GM12892 (cell line): Measurements from ENCODE around the gene C1orf53.

Experiments used
- DNase-seq: peaks from one replicate; pipeline ENCODE4 v3.0.0; 2011; ENCODE audit not compliant: insufficient read length
- FAIRE-seq: peaks from 2 replicates; lab custom pipeline; 2011; peaks lifted over from hg19 to GRCh38; lab: Jason Lieb, UNC
- POLR2A ChIP-seq: IDR thresholded peaks from 2 replicates; pipeline ENCODE4 v1.6.1; 2011; ENCODE audit warnings: low read depth, low read length, control low read depth
- POLR2AphosphoS5 ChIP-seq: IDR thresholded peaks from 2 replicates; pipeline ENCODE4 v1.6.1; 2011; ENCODE audit warnings: low read depth, low read length, control low read depth
- TAF1 ChIP-seq: IDR thresholded peaks from 2 replicates; pipeline ENCODE4 v1.6.1; 2011; ENCODE audit warnings: low read depth, mild to moderate bottlenecking, control low read depth, low read length, borderline replicate concordance

Gene C1orf53

GRCh38 chr1:197909384-197909783 lies 7.0 kb downstream of the C1orf53 start:
- FAIRE-seq: no peak
- DNase-seq: no peak
- TF ChIP-seq TAF1: no peak
- TF ChIP-seq POLR2AphosphoS5: no peak
- no peak for TF ChIP-seq POLR2A

DNA sequence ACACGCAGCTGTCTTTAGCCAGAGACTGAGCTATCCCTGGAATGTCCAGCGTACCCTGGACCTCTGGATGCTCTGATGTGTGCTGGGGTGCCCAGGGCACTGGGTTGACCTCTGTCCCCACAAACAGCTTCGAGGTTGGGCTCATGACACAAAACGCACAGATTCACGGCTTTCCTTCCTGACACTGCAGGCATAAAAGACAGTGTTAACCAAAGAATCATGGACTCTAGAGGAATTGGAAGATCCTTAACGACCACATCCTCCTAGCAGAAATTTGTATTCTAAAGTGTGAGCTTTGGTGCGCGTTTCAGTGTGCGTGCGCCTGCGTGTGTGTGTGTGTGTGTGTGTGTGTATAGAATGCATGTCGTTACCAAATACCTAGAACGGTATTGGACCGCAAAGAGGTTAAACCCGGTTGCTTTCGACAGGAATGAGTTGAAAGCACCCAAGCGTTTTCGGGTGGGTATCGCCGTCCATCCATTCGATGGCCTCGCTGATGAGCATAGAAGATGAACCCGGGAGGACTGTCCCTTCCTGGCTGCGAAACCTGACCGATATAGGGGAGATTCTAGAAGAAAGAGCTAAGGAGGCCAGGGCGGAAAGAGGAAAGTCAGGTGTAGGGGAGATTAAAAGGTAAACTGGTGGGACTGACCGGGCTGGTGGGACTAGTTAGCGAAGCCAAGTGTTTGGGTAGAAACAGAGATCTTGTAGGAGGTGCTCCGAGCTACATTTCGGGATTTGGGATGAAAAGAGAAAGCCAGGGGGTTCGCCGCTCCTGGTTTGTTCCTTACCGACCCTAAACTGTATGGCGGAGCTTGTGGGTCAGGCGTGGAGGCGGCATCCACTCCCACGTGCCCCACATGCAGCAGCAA lies 7.9 kb downstream of the C1orf53 start:
- TF ChIP-seq TAF1 (no peak), POLR2A (no peak), POLR2AphosphoS5 (no peak)
- FAIRE-seq: no peak
- DNase-seq: no peak

GRCh38 chr1:197911111-197911856 lies 8.9 kb downstream of the C1orf53 start:
- DNase-seq (no peak), FAIRE-seq (no peak)
- no peak for TF ChIP-seq TAF1
- no peak for TF ChIP-seq POLR2A
- TF ChIP-seq POLR2AphosphoS5: no peak

- no peak for TF ChIP-seq POLR2A
- TF ChIP-seq TAF1: no peak
- TF ChIP-seq POLR2AphosphoS5: no peak
- DNase-seq (no peak), FAIRE-seq (no peak)
These were observed 9.6 kb downstream of the C1orf53 start for GRCh38 chr1:197911857-197912696.

- TF ChIP-seq TAF1: no peak
- TF ChIP-seq POLR2A: no peak
- TF ChIP-seq POLR2AphosphoS5: no peak
- FAIRE-seq (no peak), DNase-seq (no peak)
These were observed 10.5 kb downstream of the C1orf53 start for GRCh38 chr1:197912739-197913494.

- TF ChIP-seq TAF1: no peak
- no peak for TF ChIP-seq POLR2A
- TF ChIP-seq POLR2AphosphoS5: no peak
- no peak for FAIRE-seq
- DNase-seq: no peak
These were observed 11.3 kb downstream of the C1orf53 start for GRCh38 chr1:197913495-197914276.

DNA sequence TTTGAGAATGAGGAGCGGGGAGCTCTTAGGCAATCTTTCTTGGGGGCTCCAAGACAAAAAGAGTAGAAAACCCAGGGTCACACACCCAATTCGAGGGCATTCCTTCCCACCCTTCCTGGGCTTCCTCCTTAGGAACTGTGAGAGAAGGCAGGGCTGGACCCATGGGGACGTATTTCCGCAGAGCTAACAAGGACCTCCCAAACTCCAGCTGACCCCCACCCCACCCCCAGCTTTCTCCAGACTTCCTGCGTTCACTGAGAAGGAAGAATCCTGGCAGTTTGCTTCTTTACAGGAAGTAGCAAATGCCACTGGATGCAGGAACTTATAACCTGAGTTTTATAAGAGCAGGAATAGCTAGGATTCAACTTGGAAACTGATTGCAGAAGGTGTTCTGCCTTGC lies 12.1 kb downstream of the C1orf53 start:
- DNase-seq: no peak
- no peak for TF ChIP-seq TAF1
- no peak for TF ChIP-seq POLR2AphosphoS5
- no peak for TF ChIP-seq POLR2A
- FAIRE-seq: no peak

GRCh38 chr1:197915260-197915861 lies 12.9 kb downstream of the C1orf53 start:
- DNase-seq: no peak
- FAIRE-seq: no peak
- TF ChIP-seq POLR2A: no peak
- TF ChIP-seq TAF1: no peak
- TF ChIP-seq POLR2AphosphoS5: no peak

GRCh38 chr1:197915862-197916499 lies 13.6 kb downstream of the C1orf53 start:
- no peak for TF ChIP-seq TAF1
- TF ChIP-seq POLR2AphosphoS5: no peak
- TF ChIP-seq POLR2A: no peak
- no peak for FAIRE-seq
- no peak for DNase-seq
